ENCODE results near the gene OR6J1.
"Not testable (repeated sequence)": the region's sequence is repeated elsewhere in the genome, so short reads cannot be mapped to it uniquely, and the experiment has no call there.

GRCh38 chr14:22686176-22686611, 42.0 kb upstream of the OR6J1 start:
- TF ChIP-seq CTCF, POLR2A, POLR2AphosphoS5 (IDR thresholded peaks at IDR 0.05): not testable (repeated sequence)
